ENCODE data around the gene TMEM240. TPM values are rescaled to one million over a fixed set of nuclear protein-coding genes. Genes with fewer than 3 reads are reported as not detected.

TMEM240 gene
- total and polyA plus RNA-seq, 10 of the 15 experiments (the other 5 are each of a cell fraction or from before 2014, with no cell fraction given), result 0.17 to 0.49 TPM; not detected in 8

DNA sequence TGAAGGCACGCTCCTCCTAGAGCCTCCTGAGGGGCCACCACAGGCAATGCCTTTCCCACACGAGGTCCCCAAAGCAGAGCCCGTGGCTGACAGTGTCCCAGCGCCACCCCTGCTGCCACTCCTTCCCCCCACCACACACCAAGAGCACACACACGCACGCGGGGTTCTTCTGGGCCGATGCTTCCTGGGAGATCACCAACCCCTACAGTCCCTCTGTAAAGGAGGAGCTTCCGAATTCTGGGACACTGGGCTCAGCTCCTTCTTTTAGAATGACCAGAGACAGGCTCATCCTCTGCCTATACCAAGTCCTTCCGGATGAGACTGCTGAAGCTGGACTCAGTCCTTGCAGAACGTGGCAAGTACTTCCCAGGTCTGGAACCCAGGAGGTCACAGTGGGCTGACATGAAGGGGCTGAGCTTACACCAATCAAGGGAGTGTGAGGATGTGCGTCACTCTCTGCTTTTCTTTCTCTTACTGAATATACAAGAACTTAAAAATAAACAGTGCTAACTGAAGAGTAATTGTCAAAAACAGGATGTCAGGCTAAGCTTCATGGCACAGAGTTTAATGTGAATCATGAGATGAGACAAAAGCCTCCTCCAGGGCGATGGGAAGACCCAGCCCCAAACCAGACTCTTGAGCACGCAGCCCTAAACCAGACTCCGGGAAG is 21.5 kb upstream of the TMEM240 start:
- in situ Hi-C loops (cut with MboI), result no loop called here
- SMC1A ChIA-PET (ENCODE audit: uncharacterized antibody, unreplicated experiment), result no interaction called here
- ATAC-seq (no peak), DNase-seq (ENCODE audit: low read depth, low spot score) (no peak), FAIRE-seq (no peak)
- TF ChIP-seq CBX5 (IDR thresholded peaks at IDR 0.05; ENCODE audit: low read depth), result no peak
- TF ChIP-seq POLR2AphosphoS5 (IDR thresholded peaks at IDR 0.05; ENCODE audit: low read length), result 0 out of 2 replicates have a peak, but pooled peaks have one; percentile 5
- TF ChIP-seq, protein P1, sequence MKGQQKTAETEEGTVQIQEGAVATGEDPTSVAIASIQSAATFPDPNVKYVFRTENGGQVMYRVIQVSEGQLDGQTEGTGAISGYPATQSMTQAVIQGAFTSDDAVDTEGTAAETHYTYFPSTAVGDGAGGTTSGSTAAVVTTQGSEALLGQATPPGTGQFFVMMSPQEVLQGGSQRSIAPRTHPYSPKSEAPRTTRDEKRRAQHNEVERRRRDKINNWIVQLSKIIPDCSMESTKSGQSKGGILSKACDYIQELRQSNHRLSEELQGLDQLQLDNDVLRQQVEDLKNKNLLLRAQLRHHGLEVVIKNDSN (IDR thresholded peaks at IDR 0.05; ENCODE audit: borderline replicate concordance, extremely low read length, insufficient read depth, low read depth, low read length), result no peak
- TF ChIP-seq POLR2AphosphoS2 (IDR thresholded peaks at IDR 0.05; ENCODE audit: low read depth, low read length), result peak; percentile 43; the same call in 1 of the 2 replicates
- no peak for TF ChIP-seq CREB1 (IDR thresholded peaks at IDR 0.05; ENCODE audit: low read depth)
- no peak for TF ChIP-seq JUND (IDR thresholded peaks at IDR 0.05; ENCODE audit: low read depth, low read length)
- TF ChIP-seq GATAD2B (conservative IDR thresholded peaks at IDR 0.05; ENCODE audit: low read depth), result no peak
- no peak for TF ChIP-seq WRNIP1 (IDR thresholded peaks at IDR 0.05; ENCODE audit: borderline replicate concordance, low read depth, low read length)
- TF ChIP-seq TCF7 (IDR thresholded peaks at IDR 0.05; ENCODE audit: borderline replicate concordance), result no peak
- TF ChIP-seq, protein P2, sequence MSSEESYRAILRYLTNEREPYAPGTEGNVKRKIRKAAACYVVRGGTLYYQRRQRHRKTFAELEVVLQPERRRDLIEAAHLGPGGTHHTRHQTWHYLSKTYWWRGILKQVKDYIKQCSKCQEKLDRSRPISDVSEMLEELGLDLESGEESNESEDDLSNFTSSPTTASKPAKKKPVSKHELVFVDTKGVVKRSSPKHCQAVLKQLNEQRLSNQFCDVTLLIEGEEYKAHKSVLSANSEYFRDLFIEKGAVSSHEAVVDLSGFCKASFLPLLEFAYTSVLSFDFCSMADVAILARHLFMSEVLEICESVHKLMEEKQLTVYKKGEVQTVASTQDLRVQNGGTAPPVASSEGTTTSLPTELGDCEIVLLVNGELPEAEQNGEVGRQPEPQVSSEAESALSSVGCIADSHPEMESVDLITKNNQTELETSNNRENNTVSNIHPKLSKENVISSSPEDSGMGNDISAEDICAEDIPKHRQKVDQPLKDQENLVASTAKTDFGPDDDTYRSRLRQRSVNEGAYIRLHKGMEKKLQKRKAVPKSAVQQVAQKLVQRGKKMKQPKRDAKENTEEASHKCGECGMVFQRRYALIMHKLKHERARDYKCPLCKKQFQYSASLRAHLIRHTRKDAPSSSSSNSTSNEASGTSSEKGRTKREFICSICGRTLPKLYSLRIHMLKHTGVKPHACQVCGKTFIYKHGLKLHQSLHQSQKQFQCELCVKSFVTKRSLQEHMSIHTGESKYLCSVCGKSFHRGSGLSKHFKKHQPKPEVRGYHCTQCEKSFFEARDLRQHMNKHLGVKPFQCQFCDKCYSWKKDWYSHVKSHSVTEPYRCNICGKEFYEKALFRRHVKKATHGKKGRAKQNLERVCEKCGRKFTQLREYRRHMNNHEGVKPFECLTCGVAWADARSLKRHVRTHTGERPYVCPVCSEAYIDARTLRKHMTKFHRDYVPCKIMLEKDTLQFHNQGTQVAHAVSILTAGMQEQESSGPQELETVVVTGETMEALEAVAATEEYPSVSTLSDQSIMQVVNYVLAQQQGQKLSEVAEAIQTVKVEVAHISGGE (CRISPR knock-in tag; IDR thresholded peaks at IDR 0.05), result no peak
- no peak for TF ChIP-seq ZNF274 (IDR thresholded peaks at IDR 0.05; ENCODE audit: insufficient read depth, insufficient read length)
- no peak overlapping the region for H2AFZ ChIP-seq (ENCODE audit: control insufficient read depth, low read depth, low read length)
- RAD21 ChIA-PET (ENCODE audit: unreplicated experiment), result interaction anchor here (1.1 kb wide), 1 partner anchor 91 kb away, joined by 3 read pairs; no protein-coding TSS in a partner anchor
- peaks cover 16% of the 10 kb centered on the region for H3K79me2 ChIP-seq (ENCODE audit: control insufficient read depth, insufficient read depth, low read length)
- POLR2A ChIA-PET, result no interaction called here
- 89% methylated on average over 15 of the region's 15 CpGs for WGBS (ENCODE audit: insufficient coverage, insufficient replicate concordance, low lambda C conversion rate, missing lambda C conversion rate)
- H3K4me1 ChIP-seq (ENCODE audit: control insufficient read depth, insufficient read depth, low read length), result no peaks in the 10 kb centered on the region
- intact Hi-C loops (cut with micrococcal nuclease; ENCODE audit: unreplicated experiment), result no loop called here
- no peak overlapping the region for H3K4me2 ChIP-seq (ENCODE audit: control insufficient read depth, insufficient read depth)
- peaks cover 28 to 35% of the 10 kb centered on the region in 2 experiments for H3K36me3 ChIP-seq (ENCODE audit: control insufficient read depth in 2 of 2, insufficient read depth in 2 of 2, low read length in 1 of 2)
- H4K20me1 ChIP-seq (ENCODE audit: control insufficient read depth, insufficient read depth), result peaks cover 7% of the 10 kb centered on the region
- H3K27ac ChIP-seq (ENCODE audit: control insufficient read depth, insufficient read depth), result no peak overlapping the region
- no peak overlapping the region for H3K9ac ChIP-seq (ENCODE audit: control insufficient read depth, insufficient read depth, low read length)
- H3K4me3 ChIP-seq, result no peak overlapping the region
- no peaks in the 10 kb centered on the region for H3K27me3 ChIP-seq (replicated peaks in 1 of 2; ENCODE audit: control insufficient read depth in 2 of 2, insufficient read depth in 2 of 2, low read length in 1 of 2)
- no TSS peak for BruUV-seq (replicated peaks)
- CTCF ChIA-PET, result no interaction called here
- no peaks in the 10 kb centered on the region for H3K9me3 ChIP-seq (replicated peaks; ENCODE audit: control insufficient read depth, insufficient read depth, low read length)

Measured in GM12878 (cell line).